Skin of body (tissue), 2 donors: ENCODE data around the gene MAEA. TPM values are rescaled to one million over a fixed set of nuclear protein-coding genes. Genes with fewer than 3 reads are reported as not detected.

Experiments
- DNase-seq: peaks from one replicate; lab custom pipeline; 2025; lab: John Stamatoyannopoulos, UW
- total RNA-seq: library from RNA; depleted of rRNA; stranded (reverse); fragments of >200 nt; gene quantifications from one replicate; pipeline ENCODE4 v1.2.3, GENCODE V29; 2014

MAEA gene
- total RNA-seq, 1 donor from 2014 or later = 32.6 TPM

- no peak for DNase-seq
Observed at GRCh38 chr4:1299301-1299860, 9.7 kb downstream of the MAEA start.

GRCh38 chr4:1300466-1301455 is 11.1 kb downstream of the MAEA start:
- DNase-seq = no peak

- DNase-seq = no peak
Observed at GRCh38 chr4:1302159-1302558, 12.5 kb downstream of the MAEA start.

- no peak for DNase-seq
Observed at GRCh38 chr4:1305261-1305711, 15.6 kb downstream of the MAEA start.

- DNase-seq = no peak
Observed at GRCh38 chr4:1305781-1306455, 16.2 kb downstream of the MAEA start.

- DNase-seq = no peak
Observed at GRCh38 chr4:1307951-1308735, 18.5 kb downstream of the MAEA start.

- peak; percentile 83 for DNase-seq
Observed at GRCh38 chr4:1309261-1310010, 19.7 kb downstream of the MAEA start.

- DNase-seq = no peak
Observed at GRCh38 chr4:1310031-1310795, 20.5 kb downstream of the MAEA start.

GRCh38 chr4:1310796-1311631 is 21.3 kb downstream of the MAEA start:
- DNase-seq = no peak

- DNase-seq = no peak
Observed at GRCh38 chr4:1312821-1313640, 23.3 kb downstream of the MAEA start.

GRCh38 chr4:1315306-1315705 is 25.6 kb downstream of the MAEA start:
- DNase-seq = no peak

- no peak for DNase-seq
Observed at GRCh38 chr4:1315836-1316536, 26.3 kb downstream of the MAEA start.

GRCh38 chr4:1316537-1317168 is 27.0 kb downstream of the MAEA start:
- no peak for DNase-seq

- DNase-seq = no peak
Observed at GRCh38 chr4:1317177-1318045, 27.7 kb downstream of the MAEA start.

- DNase-seq = no peak
Observed at GRCh38 chr4:1318046-1318375, 28.3 kb downstream of the MAEA start.
